Thoracic aorta (tissue), 2 donors: ENCODE results near the gene MICALL2. TPM values are rescaled to one million over a fixed set of nuclear protein-coding genes. Genes with fewer than 3 reads are reported as not detected.

Source experiments
- ATAC-seq: fragments of 150-250 bp; one replicate; pipeline ENCODE4 v1.8.0; 2017; ENCODE audit warnings: low read depth; ENCODE audit not compliant: insufficient number of reproducible peaks, low FRiP score
- DNase-seq: peaks from one replicate; pipeline ENCODE4 v3.0.0-alpha.2; 2020; ENCODE audit warnings: low spot score
- H3K27ac ChIP-seq, 2 donors: fragments of 200-600 bp; sonication (generic); 1 replicate in 1 of 2; 2 replicates in 1 of 2; pipeline ENCODE4 v1.5.1; 2016; ENCODE audit warnings: mild to moderate bottlenecking in 2 of 2, moderate library complexity in 2 of 2
- H3K27me3 ChIP-seq: fragments of 200-600 bp; sonication (generic); replicated peaks from 2 replicates; pipeline ENCODE4 v1.6.0; 2016; ENCODE audit warnings: mild to moderate bottlenecking; ENCODE audit not compliant: insufficient read depth
- H3K36me3 ChIP-seq: fragments of 200-600 bp; sonication (generic); one replicate; pipeline ENCODE4 v1.5.1; 2016
- H3K4me1 ChIP-seq, 2 donors: fragments of 200-600 bp; sonication (generic); 1 replicate in 1 of 2; 2 replicates in 1 of 2; pipeline versions ENCODE4 v1.5.1 to v1.6.0; 2016; ENCODE audit warnings: low read depth in 2 of 2, mild to moderate bottlenecking in 1 of 2; ENCODE audit not compliant: control insufficient read depth in 1 of 2
- H3K4me3 ChIP-seq: fragments of 200-600 bp; sonication (generic); 2 replicates; pipeline ENCODE4 v1.5.1; 2016; ENCODE audit warnings: mild to moderate bottlenecking
- H3K9me3 ChIP-seq: fragments of 200-600 bp; sonication (generic); 2 replicates; pipeline ENCODE4 v1.5.1; 2016
- total RNA-seq, 2 donors: library from RNA; depleted of rRNA; stranded (reverse); fragments of >200 nt; gene quantifications; one replicate each; pipeline versions ENCODE4 v1.1.0 to v1.2.3, GENCODE V29; 2016
- TF ChIP-seq, protein P1 (sequence below): fragments of 200-600 bp; sonication (generic); IDR thresholded peaks from one replicate; pipeline ENCODE4 v1.5.1; 2019; ENCODE audit warnings: antibody characterized with exemption

The MICALL2 gene
- total RNA-seq, 2 donors from 2014 or later, result 71.7 to 80.0 TPM

DNA sequence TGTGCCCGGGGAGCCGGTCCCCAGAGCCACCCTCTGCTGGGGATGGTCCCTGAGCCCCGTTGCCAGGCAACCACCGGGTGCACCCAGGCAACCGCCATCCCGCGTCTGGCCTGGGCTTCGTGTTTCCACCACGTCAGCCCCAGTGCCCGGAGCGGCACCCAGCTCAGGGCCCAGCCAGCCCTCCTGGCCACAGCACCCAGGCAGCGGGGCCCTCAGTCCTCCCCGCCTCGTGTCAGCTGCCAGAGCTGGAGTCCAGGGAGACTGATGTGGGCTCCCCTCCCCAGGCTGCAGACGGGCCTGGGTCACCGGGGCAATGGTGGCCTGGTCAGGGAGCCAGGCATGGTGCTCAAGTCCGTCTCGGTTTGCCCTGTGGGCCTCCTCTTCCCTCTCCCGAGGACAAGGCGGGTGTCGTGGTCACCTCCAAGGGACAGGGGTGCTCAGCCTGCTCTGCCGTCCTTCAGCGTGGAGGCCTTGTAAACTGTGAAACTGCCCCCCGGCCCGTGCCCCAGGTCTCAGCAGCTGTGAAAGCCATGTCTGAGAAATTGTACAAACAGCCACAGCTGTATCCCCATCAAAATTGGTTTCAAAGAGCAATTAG is 72.5 kb downstream of the MICALL2 start:
- H3K36me3 ChIP-seq, result no peaks in the 10 kb centered on the region
- no peak overlapping the region for H3K27ac ChIP-seq
- no peak for ATAC-seq
- no peak overlapping the region for H3K4me3 ChIP-seq
- H3K27me3 ChIP-seq, result no peaks in the 10 kb centered on the region
- TF ChIP-seq, protein P1, sequence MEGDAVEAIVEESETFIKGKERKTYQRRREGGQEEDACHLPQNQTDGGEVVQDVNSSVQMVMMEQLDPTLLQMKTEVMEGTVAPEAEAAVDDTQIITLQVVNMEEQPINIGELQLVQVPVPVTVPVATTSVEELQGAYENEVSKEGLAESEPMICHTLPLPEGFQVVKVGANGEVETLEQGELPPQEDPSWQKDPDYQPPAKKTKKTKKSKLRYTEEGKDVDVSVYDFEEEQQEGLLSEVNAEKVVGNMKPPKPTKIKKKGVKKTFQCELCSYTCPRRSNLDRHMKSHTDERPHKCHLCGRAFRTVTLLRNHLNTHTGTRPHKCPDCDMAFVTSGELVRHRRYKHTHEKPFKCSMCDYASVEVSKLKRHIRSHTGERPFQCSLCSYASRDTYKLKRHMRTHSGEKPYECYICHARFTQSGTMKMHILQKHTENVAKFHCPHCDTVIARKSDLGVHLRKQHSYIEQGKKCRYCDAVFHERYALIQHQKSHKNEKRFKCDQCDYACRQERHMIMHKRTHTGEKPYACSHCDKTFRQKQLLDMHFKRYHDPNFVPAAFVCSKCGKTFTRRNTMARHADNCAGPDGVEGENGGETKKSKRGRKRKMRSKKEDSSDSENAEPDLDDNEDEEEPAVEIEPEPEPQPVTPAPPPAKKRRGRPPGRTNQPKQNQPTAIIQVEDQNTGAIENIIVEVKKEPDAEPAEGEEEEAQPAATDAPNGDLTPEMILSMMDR, result no peak
- no peaks in the 10 kb centered on the region for H3K4me1 ChIP-seq
- no peak for DNase-seq
- H3K9me3 ChIP-seq, result no peaks in the 10 kb centered on the region

DNA sequence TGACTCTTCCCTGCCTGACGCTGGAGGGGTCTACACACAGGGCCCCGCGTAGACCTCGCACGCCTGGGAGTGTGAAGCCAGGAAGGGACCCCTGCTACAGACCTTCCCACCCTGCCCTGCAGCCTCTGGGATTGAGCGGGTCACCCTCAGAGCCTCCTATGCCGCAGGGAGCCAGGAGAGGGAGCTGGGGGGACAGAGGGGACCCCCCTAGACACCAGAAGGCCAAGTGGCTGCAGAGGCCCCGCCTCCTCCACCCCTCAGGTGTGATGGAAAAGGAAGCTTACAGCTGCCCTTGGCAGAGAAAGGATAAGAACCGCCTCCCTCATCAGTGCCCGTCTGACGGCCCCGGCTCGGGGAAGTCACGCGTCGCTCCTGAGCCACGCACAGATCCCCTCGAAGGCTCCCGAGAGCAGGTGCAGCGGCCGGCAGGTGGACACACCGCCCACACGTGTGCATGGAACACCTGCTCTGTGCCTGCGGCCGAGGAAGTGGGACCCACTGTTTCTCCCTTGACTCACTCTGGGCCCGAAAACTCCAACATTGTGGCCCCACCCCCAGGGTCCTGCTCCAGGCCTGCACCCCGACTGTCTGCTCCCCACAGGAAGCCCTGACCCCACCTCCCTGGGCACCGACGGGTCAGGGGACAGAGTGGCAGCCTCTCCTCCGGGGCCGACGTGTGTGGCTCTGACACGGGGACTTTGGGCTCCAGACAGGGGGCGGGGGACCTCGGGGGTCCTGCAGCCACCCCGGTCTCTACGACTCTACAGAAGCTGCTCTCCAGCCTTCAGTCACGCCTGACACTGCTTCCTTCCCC is 73.3 kb downstream of the MICALL2 start:
- DNase-seq (no peak), ATAC-seq (no peak)
- no peaks in the 10 kb centered on the region for H3K4me1 ChIP-seq
- TF ChIP-seq, protein P1, result no peak
- no peaks in the 10 kb centered on the region for H3K36me3 ChIP-seq
- no peaks in the 10 kb centered on the region for H3K27me3 ChIP-seq
- no peak overlapping the region for H3K27ac ChIP-seq
- no peaks in the 10 kb centered on the region for H3K9me3 ChIP-seq
- no peak overlapping the region for H3K4me3 ChIP-seq

GRCh38 chr7:1385086-1385808 is 74.0 kb downstream of the MICALL2 start:
- H3K9me3 ChIP-seq, result no peaks in the 10 kb centered on the region
- TF ChIP-seq, protein P1, result no peak
- H3K36me3 ChIP-seq, result no peaks in the 10 kb centered on the region
- no peaks in the 10 kb centered on the region for H3K4me1 ChIP-seq
- no peak for ATAC-seq
- H3K27me3 ChIP-seq, result no peaks in the 10 kb centered on the region
- H3K4me3 ChIP-seq, result no peak overlapping the region
- DNase-seq, result no peak
- no peak overlapping the region for H3K27ac ChIP-seq

Other genes starting within 250 kb of the MICALL2 start
- gene UNCX, start 226.6 kb downstream of the MICALL2 start, total RNA-seq, result not detected
- gene INTS1, start 44.9 kb upstream of the MICALL2 start, total RNA-seq, result 10 to 100 TPM; 59.8 to 89.6 TPM
- gene MAFK, start 71.2 kb upstream of the MICALL2 start, total RNA-seq, result 100 to 1,000 TPM; 111 to 161 TPM
- gene TMEM184A, start 96.7 kb upstream of the MICALL2 start, total RNA-seq, result 1 to 10 TPM in 1 of 2 donors, not detected in 1; 1.5 TPM
- gene PSMG3, start 110.6 kb upstream of the MICALL2 start, total RNA-seq, result 10 to 100 TPM; 30.9 to 40.4 TPM
- under 1 TPM; 0.81 to 0.85 TPM for gene ELFN1, start 210.8 kb upstream of the MICALL2 start, total RNA-seq